DMS53 (cell line): ENCODE data around the gene GALNT17.
"Not testable (repeated sequence)": the region's sequence is repeated elsewhere in the genome, so short reads cannot be mapped to it uniquely, and the experiment has no call there.

Experiments used
- DNase-seq: peaks from one replicate; lab custom pipeline; 2025; lab: John Stamatoyannopoulos, UW

GALNT17 gene

DNA sequence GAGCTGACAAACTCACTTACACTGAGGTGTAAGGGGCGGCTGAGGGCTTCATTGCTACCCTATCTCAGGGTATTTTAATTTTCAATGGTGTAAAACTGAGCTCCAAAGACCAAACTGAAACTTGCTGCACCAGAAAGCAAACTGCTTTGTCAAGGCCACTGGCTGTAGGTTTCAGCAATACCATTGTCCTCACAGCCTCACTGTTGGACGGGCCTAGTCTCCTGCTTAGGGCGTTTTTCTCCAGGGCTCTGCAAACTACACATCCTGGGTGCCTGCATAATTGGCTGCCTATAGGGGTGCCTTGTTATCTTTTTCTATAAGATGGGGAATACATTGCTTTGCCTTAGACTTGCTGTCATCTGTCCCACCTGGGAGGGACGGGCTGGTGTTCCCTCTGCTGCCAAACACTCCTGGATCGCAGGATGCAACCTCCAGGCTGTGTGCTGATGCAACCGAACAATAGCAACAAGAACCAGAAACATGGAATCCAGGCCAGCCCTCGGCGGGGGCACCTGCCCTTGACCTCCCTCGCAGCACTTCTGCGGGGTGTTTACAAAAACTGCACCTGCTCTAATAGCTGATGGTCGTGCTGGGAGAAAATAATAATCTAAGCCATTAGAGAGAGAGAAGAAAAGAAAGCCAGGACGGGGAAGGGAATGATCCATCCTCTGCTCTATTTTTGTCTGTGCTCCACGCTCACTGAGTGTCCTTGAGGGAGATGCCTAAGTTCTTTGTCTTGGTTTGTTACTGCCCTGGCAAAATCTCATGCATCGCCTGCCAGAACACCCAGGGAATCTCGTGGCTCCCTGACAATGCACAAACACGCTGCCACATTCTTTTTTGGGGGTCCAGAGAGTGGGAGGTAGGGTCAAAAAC, 104.5 kb downstream of the GALNT17 start:
- DNase-seq: no peak

DNA sequence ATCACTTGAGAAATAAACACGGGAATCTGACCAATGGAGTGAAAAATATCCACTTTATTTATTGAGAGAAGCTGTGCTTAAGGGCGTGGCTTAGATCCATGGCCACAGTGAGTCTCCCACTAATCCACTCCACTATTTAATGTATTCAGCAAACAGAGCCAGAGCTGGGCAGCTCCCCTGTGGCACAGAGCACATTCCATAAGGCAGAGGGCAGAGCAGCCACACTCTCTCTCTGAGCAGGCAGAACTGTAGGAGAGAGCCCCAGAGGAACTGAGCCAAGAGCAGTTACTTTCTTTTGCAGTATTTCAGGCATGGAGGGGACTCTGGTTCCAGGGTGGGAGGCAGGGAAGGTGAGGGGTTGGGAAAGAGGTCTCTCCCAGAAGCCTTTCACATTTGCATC, 106.0 kb downstream of the GALNT17 start:
- no peak for DNase-seq

DNA sequence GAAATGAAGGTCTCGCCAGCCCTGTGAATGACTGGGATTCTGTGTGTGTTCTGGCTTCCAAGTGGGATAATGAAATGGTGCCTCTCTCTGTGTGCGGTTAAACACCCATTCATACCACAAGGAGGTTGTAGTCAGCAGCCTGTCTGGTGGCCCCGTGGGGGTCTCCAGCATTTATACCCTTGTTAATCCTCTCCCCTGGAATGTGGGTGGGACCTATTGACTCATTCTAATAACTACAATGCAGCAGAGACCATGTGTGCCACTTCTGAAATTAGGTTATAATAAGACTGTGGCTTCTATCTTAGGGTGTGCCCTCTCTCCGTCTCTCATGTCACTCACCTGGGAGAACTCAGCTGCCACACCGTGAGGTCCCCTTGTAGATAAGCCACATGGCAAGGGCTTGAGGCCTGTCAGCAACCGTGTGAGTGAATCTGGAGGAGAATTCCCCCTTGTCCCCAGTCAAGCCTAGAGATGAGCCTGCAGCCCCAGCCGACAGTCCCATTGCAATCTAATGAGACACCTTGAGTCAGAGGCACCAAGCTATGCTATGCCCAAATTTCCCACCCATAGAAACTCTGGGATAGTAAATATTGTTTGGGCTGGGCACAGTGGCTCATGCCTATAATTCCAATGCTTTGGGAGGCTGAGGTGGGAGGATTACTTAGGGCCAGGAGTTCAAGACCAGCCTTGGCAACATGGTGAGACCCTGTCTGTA, 106.8 kb downstream of the GALNT17 start:
- DNase-seq: no peak

DNA sequence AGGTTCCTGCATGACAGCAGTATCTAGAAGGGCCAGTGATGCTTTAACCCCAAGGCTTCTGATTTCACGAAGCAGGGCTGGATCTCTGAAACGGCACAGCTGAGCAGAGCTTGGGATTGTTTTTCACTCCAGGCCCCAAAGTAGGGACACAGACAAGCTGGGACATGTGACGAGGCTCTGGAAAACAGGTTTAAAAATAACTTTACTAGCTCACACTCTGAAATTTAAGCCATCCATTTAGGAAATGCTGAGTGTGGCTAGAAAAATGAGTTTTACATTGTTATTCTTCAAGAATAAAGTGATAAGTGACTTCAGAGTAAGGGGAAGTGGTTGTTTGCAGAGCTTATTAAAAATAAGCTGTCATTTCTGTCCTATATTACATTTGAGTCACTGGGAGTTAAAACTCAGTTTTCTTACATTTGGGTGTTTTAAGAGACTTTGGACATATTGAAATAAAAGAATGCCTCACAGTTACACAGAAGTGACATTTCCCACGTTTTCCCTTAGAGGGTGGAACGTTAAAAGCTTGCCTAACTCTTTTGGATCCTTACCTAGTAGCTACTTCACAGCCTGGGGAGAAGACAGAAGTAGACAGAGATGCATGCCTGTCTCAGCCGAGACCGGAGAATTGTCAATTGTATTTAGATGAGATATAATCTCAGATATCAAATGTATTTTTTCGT, 107.8 kb downstream of the GALNT17 start:
- DNase-seq: no peak

DNA sequence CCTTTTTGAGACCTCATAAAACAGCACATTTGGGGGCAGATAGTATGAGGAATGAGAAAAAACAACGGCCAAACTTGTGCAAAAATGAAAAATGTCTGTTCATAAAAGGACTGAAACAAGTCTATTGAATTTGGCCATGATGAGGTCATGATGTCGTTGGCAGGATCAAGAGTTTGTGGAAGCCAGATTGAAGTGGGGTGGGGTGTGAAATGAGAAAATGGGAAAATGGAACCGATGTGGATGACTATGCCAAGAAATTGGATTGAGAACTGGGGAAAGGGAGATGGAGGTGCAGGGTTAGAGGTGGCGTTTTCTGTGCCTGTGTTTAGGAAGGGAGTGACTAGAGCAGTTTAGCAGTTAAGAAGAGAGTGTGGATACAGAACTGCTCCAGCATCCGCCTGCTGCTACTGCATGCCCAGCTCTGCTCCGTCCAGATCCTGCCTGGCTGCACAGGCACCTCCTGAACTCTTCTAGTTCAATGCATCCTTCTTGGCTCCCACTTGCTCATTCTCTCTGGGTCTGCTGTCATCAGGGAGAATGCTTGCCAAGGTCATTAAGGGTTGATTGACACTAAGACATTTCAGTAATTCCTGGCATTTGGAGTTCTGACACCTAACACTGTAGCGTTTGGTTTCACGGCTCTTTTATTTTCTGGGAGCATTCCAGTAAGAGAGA, 111.9 kb downstream of the GALNT17 start:
- no peak for DNase-seq

DNA sequence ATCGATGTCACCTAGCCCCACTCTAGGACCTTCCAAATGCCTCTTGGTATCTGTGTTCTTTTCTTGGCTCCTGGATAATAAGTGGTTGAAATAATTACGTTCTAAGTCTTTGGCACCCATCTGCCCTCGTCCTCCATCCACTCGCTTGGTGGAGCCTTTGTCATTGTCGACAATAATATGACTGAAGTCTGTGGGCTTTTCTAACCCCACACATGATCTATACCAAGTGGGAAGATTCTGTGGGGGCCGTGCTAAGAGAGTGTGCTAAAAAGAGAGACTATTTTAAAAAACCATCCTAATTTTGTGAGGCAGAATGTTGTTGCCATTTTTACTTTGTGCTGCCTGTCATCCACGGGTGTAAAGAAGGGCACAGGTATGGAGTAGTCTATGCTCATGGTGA, 113.1 kb downstream of the GALNT17 start:
- DNase-seq: no peak

DNA sequence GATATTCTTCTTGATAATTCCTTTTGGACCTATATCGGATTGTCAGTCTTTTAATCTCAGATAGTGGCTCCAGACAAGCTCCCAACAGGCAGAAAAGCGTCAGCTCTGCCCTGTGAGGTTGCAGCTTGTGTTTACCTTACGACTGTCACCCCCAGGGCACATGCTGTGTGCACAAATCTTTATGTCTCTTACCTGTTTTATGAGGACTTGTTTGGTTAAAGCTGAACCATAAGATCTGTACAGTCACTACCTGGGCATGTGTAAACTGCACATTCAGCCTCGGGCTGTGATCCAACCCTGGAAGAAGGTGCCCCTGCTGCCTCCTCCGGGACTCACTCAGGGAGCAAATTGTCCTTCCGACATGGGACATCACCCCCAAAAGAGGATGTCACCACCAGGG, 119.8 kb downstream of the GALNT17 start:
- DNase-seq: no peak

DNA sequence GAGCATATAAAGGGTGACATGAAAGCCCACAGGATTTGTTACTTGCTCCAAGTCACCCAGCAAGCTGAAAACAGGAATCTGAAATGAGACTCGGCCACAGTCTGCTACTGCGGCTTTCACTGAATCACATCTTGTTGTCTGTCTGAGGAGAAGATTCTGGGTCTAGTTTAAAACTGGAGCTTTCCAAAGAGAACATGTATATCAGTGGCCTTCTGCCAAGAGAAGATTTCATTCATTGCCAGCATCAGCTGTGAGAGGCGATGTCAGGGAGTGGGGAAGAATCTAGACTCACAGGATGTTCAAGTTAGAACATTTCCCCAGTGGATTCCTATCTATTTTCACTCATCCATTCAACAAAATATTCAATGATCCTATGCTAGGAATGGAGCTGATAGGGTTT, 122.8 kb downstream of the GALNT17 start:
- no peak for DNase-seq

DNA sequence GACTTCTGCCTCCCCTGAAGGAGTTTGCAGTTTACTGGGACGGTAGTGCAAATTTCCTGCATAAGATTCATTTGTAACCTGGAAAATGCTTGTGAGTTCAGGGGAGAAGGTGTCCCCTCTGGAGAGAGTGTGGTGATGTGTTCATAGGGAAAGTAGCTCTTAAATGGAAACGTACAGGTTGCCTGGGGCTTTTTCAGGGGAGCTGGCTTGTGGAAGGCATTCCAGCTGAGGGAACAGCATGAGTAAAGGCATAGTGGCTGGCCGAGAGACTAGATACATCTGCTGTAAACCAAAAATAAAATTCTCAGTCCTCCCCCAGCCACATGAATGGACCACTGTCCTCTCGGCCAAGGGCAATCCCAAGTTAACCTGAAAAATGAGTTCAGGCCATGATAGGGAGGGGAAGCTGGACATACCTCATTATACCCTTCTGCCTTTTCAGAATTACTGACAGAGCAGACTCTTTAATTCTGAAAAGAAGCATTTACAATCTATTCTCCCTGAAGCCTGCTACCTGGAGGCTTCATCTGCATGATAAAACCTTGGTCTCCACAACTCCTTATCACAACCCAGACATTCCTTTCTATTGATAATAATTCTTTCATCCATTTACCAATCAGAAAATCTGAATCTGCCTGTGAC, 123.7 kb downstream of the GALNT17 start:
- no peak for DNase-seq

DNA sequence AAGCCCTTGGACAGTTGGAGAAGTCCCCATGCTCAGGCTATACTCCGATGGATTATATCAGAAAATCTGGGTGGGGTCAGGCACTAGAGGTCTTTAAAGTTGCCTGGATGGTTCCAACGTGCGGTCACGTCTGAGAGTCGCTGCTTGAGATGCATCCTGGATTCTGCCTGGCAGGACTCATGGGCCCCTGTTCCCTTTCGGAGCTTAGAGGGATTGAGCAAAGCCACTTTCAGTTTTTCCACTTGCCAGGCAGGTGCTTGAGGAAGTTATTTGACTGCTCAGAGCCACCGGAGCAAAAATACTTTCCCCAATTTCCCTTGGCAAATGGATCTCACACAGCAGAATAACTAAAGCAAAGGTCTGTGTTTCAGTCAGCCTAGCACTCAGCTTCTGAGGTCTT, 129.1 kb downstream of the GALNT17 start:
- no peak for DNase-seq

DNA sequence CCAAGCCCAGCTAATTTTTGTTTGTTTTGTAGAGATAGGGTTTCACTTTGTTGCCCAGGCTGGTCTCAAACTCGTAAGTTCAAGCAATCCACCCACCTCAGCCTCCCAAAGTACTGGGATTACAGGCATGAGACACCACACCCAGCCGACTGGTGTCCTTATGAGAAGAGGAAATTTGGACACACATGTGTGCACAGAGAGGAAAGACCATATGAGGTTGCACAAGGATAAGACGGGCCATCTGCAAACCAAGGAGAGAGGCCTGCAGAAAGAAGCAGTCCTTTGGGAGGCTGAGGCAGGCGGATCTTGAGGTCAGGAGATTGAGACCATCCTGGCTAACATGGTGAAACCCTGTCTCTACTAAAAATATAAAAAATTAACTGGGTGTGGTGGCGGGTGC, 130.9 kb downstream of the GALNT17 start:
- not testable (repeated sequence) for DNase-seq

DNA sequence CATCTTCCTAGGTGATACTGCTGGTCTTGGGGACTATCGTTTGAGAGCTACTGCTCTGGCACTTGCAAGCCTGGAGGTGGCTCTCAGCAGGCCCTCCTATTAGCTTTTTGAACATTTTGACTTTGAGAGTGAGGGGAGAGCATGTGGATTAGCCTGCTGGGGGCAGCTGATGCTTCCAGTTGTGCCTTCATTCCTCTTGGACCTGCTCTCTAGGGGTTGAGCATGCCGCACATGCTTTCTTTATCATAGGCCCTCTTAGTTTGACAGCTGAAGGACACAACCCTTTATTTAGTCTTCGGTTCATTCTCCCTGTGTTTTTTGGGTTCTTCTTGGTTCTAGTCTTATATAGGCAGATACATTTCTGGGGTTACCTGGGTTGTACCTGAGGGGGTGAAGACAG, 132.1 kb downstream of the GALNT17 start:
- no peak for DNase-seq

DNA sequence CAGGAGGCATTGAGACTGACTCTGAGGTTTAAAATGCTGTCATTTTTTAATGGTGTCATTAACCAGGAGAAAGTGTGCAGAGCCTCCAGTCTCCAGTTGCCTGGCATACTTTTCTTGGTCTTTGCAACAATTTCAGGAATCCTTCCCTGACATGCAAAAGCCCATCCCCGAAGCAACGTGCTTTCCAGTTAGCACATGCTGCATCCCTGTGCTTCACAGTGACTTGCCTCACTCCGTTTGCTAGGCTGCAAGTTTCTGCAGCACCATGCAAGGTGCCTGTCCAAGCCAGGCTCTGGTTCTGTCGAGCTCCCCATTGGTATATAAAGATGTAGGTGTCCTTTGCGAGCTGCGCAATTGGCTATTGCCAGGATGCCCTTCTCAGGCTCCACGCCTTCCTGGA, 135.0 kb downstream of the GALNT17 start:
- no peak for DNase-seq

DNA sequence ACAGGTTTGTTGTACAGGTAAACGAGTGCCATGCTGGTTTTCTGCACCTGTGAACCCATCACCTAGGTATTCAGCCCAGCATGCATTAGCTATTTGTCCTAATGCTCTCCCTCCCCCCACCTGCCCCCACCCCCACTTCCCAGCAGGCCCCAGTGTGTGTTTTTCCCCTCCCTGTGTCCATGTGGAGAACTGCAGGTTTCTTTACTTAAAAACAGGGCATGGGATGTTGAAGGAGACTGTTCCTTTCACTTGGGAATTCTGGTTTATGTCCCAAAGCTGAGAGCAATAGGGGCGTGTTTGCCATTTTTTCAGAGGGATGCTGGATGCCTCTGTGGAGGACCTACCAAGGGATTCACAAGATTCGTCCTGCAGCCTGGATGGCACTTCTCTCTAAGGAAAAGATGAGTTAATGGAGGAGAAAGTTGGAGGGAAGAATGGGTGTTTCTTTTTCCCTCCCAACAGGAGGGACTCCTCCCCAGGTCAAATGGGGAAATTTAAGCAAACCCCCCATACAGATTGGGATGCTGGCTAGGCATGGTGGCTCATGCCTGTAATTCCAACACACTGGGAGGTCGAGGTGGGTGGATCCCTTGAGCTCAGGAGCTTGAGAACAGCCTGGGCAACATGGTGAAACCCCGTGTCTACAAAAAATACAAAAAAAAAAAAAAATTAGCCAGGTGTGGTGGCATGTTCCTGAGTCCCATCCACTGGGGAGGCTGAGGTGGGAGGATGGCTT, 136.0 kb downstream of the GALNT17 start:
- no peak for DNase-seq

DNA sequence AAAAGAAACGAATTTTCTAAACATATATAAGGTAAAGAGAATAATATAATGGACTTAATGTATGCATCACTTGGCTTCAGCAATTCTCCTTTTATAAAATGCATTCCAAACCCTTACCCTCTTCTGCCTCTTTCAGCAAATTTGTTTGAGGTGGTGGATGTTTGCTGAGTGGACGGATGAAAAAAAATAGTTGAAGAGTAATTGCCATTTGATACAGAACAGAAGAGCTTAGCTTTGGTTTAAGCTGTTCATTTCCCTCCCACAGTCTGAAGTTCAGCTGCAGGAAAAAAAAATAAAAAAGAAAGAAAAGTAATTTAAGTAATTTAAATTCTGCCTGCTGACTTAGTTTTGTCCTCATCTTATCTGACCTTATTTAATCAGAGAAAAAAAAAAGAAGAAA, 138.6 kb downstream of the GALNT17 start:
- no peak for DNase-seq

DNA sequence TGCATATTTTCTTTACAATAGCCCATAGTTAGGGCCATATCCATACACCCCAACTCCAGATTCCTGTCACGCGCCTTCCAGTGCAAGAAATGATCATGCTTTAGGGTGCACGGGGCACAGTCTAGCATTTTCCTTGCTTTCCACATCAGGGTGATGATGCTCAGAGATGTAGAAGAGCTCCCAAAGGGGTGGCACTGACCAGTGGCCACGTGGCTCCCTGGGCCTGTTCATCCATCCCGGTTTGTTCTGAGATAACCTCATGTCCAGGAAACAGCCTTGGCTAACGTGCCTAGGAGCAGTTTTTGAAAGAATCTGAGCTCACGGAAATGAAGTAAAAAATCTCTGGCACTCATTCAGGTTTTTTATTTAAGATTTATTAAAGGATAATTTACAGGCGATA, 139.3 kb downstream of the GALNT17 start:
- no peak for DNase-seq

DNA sequence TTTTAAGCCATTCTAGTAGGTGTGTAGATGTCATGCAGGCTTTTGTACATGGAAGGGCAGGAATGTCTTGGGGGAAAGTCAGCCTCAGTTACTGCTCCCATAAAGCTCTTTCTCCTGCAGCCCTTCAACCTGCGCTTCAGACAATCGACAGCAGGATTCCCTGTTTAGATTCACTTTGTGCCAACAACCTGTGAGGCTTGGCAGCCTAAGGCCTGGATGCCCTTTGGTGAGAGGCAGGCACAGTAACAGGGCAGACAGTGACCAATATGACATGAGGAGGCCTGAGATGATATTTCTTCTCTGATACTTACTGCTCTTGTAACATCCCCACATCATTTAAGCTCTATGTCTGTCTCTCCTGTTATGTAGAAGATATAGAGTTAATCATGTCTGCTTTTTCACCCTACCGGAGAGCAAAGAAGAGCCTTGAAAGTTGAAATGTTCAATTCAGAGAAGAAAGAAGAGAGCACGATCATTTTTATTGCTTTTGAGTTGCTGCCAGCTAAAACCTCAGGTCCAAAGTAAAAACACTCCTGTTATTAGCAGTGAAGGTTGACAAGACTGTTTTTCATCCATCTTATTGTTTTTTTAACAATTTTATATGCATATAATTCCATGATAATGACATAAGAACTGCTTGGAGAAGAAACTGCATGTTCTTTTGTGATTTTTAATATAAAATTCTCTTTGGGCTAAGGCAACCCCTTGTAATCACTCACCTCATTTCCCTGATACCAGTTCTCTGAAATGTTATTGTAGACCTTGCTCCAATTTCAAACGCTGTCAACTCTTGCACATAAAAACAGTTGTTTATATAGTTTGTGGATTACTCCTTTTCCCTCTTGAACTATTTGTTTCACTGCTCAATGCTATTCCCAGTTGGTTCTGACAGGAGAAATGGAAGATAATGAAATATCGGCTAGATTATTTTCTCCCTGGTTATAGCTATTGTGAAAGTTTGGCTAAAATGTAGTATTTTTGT, 140.9 kb downstream of the GALNT17 start:
- no peak for DNase-seq

DNA sequence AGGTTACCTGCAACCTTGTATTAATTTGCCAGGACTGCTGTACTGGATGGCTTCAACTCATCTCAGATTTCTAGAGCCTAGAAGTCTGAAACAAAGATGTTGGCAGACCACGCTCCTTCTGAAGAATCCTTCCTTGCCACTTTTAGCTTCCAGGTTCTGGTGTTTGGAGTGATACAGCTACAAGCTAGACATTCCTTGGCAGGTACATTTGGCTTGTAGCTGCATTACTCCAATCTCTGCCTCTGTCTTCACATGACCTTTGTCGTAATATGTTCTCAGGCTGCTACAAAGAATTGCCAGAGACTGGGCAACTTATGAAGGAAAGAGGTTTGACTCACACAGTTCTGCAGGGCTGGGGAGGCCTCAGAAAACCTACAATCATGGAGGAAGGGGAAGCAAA, 146.3 kb downstream of the GALNT17 start:
- DNase-seq: no peak

DNA sequence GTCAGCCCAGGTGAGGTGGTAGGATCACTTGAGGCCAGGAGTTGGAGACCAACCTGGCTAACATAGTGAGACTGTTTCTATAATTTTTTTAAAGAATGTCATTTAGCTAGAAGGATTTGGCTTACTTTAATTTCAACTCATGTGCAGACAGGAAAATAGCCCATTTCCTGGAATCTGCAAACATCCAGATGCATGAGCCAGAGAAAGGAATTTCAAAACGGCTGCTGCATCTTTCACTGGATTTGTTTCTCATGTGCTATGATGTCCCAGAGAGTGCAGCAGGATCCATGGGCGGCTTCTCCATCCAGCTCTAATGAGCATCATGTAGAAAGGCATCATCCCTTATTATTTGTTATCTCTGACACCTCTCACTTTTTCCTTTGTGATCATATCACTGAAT, 149.3 kb downstream of the GALNT17 start:
- DNase-seq: no peak

DNA sequence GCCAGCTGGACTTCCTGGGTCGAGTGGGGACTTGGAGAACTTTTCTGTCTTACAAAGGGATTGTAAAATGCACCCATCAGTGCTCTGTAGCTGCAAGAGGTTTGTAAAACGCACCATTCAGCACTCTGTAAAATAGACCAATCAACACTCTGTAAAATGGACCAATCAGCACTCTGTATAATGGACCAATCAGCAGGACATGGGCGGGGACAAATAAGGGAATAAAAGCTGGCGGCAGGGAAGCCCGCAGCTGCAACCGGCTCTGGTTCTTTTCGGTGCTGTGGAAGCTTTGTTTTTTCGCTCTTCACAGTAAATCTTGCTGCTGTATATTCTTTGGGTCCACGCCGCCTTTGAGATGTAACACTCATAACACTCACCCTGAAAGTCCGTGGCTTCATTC, 151.9 kb downstream of the GALNT17 start:
- DNase-seq: no peak
